ENCODE data around the gene MMAA. TPM values are rescaled to one million over a fixed set of nuclear protein-coding genes. Genes with fewer than 3 reads are reported as not detected.
"Not testable (repeated sequence)": the region's sequence is repeated elsewhere in the genome, so short reads cannot be mapped to it uniquely, and the experiment has no call there.

MMAA gene
- total RNA-seq, 4 donors from 2014 or later = 2.2 to 3.8 (median 2.8) TPM

DNA sequence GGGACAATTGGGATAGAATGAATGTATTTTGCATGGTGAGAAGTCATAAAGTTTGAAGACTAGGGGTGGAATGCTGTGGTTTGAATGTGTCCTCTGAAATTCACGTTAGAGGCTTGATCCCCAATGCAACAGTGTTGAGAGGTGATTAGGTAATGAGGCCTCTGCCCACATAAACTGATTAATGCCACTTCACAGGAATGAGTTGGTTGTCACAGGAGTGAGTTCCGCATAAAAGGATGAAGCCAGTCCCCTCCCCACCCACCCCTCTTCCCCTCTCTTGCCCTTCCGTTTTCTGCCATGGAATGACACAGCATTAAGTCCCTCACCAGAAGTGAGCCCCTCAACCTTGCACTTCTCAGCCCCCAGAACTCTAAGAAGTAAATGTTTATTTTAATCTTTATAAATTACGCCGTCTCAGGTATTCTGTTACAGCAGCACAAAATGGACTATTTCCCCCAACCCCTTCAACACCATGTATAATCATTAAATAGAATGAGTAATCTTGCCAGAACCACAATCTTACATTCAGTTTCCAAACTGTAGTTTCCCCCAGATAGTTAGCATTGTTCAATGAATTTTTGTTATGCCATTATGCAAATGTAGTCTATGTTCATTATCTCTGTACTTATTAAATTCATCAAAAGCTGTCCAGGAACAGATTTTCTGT lies 5.5 kb upstream of the MMAA start:
- 74 to 75% methylated on average over 5 of the region's 5 CpGs for WGBS, 2 donors
- Histone ChIP-seq H3K4me3 (no peak overlapping the region), H3K36me3 (no peaks in the 10 kb centered on the region), H3K27me3 (no peaks in the 10 kb centered on the region), H3K9me3 (no peaks in the 10 kb centered on the region), H3K27ac (no peak overlapping the region), H3K4me1 (peaks cover 0 to 21% (median 6%) of the 10 kb centered on the region in 4 donors)
- TF ChIP-seq EP300 (IDR thresholded peaks at IDR 0.05) = no peak
- TF ChIP-seq POLR2A (IDR thresholded peaks at IDR 0.05) = no peak
- TF ChIP-seq, protein P1, sequence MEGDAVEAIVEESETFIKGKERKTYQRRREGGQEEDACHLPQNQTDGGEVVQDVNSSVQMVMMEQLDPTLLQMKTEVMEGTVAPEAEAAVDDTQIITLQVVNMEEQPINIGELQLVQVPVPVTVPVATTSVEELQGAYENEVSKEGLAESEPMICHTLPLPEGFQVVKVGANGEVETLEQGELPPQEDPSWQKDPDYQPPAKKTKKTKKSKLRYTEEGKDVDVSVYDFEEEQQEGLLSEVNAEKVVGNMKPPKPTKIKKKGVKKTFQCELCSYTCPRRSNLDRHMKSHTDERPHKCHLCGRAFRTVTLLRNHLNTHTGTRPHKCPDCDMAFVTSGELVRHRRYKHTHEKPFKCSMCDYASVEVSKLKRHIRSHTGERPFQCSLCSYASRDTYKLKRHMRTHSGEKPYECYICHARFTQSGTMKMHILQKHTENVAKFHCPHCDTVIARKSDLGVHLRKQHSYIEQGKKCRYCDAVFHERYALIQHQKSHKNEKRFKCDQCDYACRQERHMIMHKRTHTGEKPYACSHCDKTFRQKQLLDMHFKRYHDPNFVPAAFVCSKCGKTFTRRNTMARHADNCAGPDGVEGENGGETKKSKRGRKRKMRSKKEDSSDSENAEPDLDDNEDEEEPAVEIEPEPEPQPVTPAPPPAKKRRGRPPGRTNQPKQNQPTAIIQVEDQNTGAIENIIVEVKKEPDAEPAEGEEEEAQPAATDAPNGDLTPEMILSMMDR (IDR thresholded peaks at IDR 0.05) = no peak
- no peak for DNase-seq (ENCODE audit: low spot score in 2 of 2)

DNA sequence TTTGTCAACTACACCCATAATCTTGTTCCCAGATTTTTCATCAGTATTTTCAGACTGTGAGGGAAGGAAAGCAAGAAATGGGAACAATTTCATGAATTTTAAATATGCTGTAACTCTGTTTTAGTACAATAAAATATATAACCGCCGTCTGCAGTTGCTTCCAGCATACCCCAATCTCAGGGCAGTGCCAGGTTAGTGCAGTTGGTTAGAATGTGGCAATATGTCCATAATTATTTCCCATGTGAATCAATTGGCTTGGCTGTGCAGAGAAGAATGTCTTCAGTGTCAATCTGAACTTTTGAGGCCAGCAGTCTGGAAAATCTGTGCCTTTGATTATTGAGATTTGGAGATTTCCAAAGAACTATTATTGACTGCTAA lies 5.0 kb upstream of the MMAA start:
- 42 to 45% methylated on average over 2 of the region's 2 CpGs for WGBS, 2 donors
- no peaks in the 10 kb centered on the region for H3K36me3 ChIP-seq
- H3K4me1 ChIP-seq = peaks cover 0 to 21% (median 6%) of the 10 kb centered on the region in 4 donors
- DNase-seq (ENCODE audit: low spot score in 2 of 2) = no peak
- no peaks in the 10 kb centered on the region for H3K9me3 ChIP-seq
- no peak overlapping the region for H3K27ac ChIP-seq
- H3K27me3 ChIP-seq = no peaks in the 10 kb centered on the region
- TF ChIP-seq, protein P1 (IDR thresholded peaks at IDR 0.05) = no peak
- TF ChIP-seq EP300 (IDR thresholded peaks at IDR 0.05) = no peak
- no peak for TF ChIP-seq POLR2A (IDR thresholded peaks at IDR 0.05)
- H3K4me3 ChIP-seq = no peak overlapping the region

DNA sequence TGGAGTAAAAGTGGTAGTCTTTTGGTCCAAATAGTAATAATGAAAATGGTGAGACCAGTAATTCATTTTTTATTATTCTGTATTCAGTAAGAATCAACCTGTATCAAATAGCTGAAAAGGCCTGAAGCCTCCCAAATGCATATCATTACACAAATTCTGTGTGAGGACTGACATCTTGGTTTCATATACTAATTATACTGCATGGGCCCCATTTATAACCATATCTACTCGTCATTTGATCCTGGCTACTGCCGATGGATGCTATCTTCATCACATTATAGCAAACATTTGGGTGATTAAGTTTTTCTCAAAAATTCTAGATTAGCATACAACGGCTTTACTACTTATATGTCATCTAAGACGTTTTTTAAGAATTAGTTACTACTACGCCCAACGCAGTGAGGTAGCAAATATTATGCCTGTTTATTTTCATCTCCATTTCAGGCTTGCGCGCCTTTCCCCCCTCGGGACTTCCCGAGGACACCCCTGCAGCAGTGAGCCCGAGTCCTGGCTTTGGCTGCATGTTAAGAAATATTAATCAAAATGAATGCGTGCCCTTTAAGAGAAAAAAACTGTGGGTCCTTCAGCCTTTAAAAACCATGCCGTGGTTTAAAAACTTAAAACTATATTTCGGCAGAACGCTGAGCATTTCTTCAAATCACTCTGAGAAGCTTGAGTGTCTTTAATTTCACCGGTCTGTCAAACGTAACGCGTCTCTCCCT lies 814 bp upstream of the MMAA start:
- peaks cover 0 to 33% (median 15%) of the 10 kb centered on the region in 4 donors for H3K4me1 ChIP-seq
- H3K4me3 ChIP-seq = peak overlapping the region; percentile 80 to 95 (median 82)
- H3K9me3 ChIP-seq = no peaks in the 10 kb centered on the region
- no peaks in the 10 kb centered on the region for H3K36me3 ChIP-seq
- H3K27me3 ChIP-seq = no peaks in the 10 kb centered on the region
- peak in 1 of 2 donors; percentile 9 for DNase-seq (ENCODE audit: low spot score in 2 of 2)
- TF ChIP-seq, protein P1 (IDR thresholded peaks at IDR 0.05) = no peak
- no peak for TF ChIP-seq POLR2A (IDR thresholded peaks at IDR 0.05)
- no peak for TF ChIP-seq EP300 (IDR thresholded peaks at IDR 0.05)
- 5 to 7% methylated on average over 19 of the region's 19 CpGs for WGBS, 2 donors
- peak overlapping the region; percentile 91 to 96 (median 95) for H3K27ac ChIP-seq

DNA sequence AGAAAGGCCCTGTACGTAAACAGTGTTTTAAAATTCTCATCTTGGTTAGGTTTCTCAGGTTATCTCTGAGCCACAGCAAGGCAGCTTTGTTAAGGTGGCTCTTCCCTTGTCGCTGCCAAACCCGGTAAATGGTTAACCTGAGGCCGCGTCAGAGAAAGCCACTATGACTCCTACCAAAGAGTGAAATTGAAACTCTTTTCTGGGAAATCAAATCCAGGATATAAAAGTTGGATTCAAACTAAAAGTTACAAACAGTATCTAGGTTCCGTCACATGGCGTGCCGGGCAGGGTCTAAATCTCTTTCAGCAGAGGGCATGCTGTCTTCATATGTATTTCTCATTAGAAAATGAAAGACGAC lies 433 bp downstream of the MMAA start:
- peak overlapping the region; percentile 91 to 96 (median 95) for H3K27ac ChIP-seq
- 0% methylated on average over 9 of the region's 9 CpGs for WGBS, 2 donors
- H3K4me3 ChIP-seq = peak overlapping the region; percentile 80 to 95 (median 82)
- H3K27me3 ChIP-seq = no peaks in the 10 kb centered on the region
- no peak for TF ChIP-seq EP300 (IDR thresholded peaks at IDR 0.05)
- TF ChIP-seq, protein P1 (IDR thresholded peaks at IDR 0.05) = no peak
- no peak for TF ChIP-seq POLR2A (IDR thresholded peaks at IDR 0.05)
- H3K4me1 ChIP-seq = peaks cover 0 to 33% (median 15%) of the 10 kb centered on the region in 4 donors
- peak in 1 of 2 donors; percentile 15 for DNase-seq (ENCODE audit: low spot score in 2 of 2)
- H3K36me3 ChIP-seq = no peaks in the 10 kb centered on the region
- no peaks in the 10 kb centered on the region for H3K9me3 ChIP-seq

DNA sequence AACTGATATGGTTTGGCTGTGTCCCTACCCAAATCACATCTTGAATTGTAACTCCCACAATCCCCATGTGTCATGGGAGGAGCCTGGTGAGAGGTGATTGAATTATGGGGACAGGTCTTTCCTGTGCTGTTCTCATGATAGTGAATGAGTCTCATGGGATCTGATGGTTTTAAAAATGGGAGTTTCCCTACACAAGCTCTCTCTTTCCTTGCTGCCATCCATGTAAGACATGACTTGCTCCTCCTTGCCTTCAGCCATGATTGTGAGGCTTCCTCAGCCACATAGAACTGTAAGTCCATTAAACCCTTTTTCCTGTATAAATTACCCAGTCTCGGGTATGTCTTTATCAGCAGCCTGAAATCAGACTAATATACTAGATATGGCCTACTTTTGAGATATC lies 2.9 kb downstream of the MMAA start:
- not testable (repeated sequence) for DNase-seq (ENCODE audit: low spot score in 2 of 2); H3K36me3 ChIP-seq; H3K4me3 ChIP-seq; H3K27ac ChIP-seq; H3K27me3 ChIP-seq; H3K9me3 ChIP-seq
- peaks cover 0 to 27% (median 13%) of the 10 kb centered on the region in 4 donors for H3K4me1 ChIP-seq
- WGBS, 2 donors = 91 to 95% methylated on average over 1 of the region's 1 CpG
